Cardiac muscle cell (in vitro differentiated cells and primary cell): Measurements from ENCODE around the gene MEF2B. TPM values are rescaled to one million over a fixed set of nuclear protein-coding genes. Genes with fewer than 3 reads are reported as not detected.

ENCODE experiments used
- DNase-seq, 2 donors: peaks; one replicate each; pipeline versions ENCODE4 v3.0.0 to v3.0.0-alpha.2; 2010 to 2017; ENCODE audit warnings: low read depth in 1 of 2, low spot score in 1 of 2
- H3K27ac ChIP-seq: fragments of 200-600 bp; sonication (generic); 2 replicates; pipeline ENCODE4 v1.5.1; 2016
- H3K27me3 ChIP-seq: fragments of 200-600 bp; sonication (generic); 2 replicates; pipeline ENCODE4 v1.6.0; 2016; ENCODE audit warnings: control low read depth
- H3K36me3 ChIP-seq: fragments of 200-600 bp; sonication (generic); 2 replicates; pipeline ENCODE4 v1.5.1; 2016; ENCODE audit warnings: control low read depth
- H3K4me1 ChIP-seq: fragments of 200-600 bp; sonication (generic); 2 replicates; pipeline ENCODE4 v1.8.1; 2017; ENCODE audit warnings: low read depth, mild to moderate bottlenecking, mixed run types
- H3K4me3 ChIP-seq: fragments of 200-600 bp; sonication (generic); 2 replicates; pipeline ENCODE4 v1.5.1; 2016; ENCODE audit warnings: mild to moderate bottlenecking
- H3K9me3 ChIP-seq: fragments of 200-600 bp; sonication (generic); 2 replicates; pipeline ENCODE4 v1.5.1; 2017; ENCODE audit warnings: low read depth, mild to moderate bottlenecking, control low read depth
- polyA plus RNA-seq: library from polyadenylated mRNA; unstranded; fragments of >200 nt; fragmentation: Nextera tagmentation; extraction: Ambion mirVana; gene quantifications from 2 replicates; pipeline ENCODE4 v1.2.1, GENCODE V29; 2016
- total RNA-seq: library from RNA; depleted of rRNA; stranded (reverse); fragments of >200 nt; gene quantifications from 2 replicates; pipeline ENCODE4 v1.2.3, GENCODE V29; 2016
- TF ChIP-seq, protein P1 (sequence below): IDR thresholded peaks from 2 replicates; pipeline ENCODE4 v1.5.1; 2012; ENCODE audit warnings: low read depth, mild to moderate bottlenecking, low read length

MEF2B gene
- total and polyA plus RNA-seq, 2 experiments from 2014 or later: 1.2 TPM; not detected in 1

- H3K27me3 ChIP-seq: peaks cover 12% of the 10 kb centered on the region
- TF ChIP-seq, protein P1, sequence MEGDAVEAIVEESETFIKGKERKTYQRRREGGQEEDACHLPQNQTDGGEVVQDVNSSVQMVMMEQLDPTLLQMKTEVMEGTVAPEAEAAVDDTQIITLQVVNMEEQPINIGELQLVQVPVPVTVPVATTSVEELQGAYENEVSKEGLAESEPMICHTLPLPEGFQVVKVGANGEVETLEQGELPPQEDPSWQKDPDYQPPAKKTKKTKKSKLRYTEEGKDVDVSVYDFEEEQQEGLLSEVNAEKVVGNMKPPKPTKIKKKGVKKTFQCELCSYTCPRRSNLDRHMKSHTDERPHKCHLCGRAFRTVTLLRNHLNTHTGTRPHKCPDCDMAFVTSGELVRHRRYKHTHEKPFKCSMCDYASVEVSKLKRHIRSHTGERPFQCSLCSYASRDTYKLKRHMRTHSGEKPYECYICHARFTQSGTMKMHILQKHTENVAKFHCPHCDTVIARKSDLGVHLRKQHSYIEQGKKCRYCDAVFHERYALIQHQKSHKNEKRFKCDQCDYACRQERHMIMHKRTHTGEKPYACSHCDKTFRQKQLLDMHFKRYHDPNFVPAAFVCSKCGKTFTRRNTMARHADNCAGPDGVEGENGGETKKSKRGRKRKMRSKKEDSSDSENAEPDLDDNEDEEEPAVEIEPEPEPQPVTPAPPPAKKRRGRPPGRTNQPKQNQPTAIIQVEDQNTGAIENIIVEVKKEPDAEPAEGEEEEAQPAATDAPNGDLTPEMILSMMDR: no peak
- H3K9me3 ChIP-seq: no peaks in the 10 kb centered on the region
- H3K36me3 ChIP-seq: no peaks in the 10 kb centered on the region
- no peak overlapping the region for H3K4me3 ChIP-seq
- no peak overlapping the region for H3K27ac ChIP-seq
- no peak for DNase-seq
- H3K4me1 ChIP-seq: no peaks in the 10 kb centered on the region
These were observed 2.5 kb downstream of the MEF2B start for GRCh38 chr19:19167612-19168011.

GRCh38 chr19:19165396-19165795, 4.7 kb downstream of the MEF2B start:
- Histone ChIP-seq H3K27me3 (peaks cover 12% of the 10 kb centered on the region), H3K36me3 (no peaks in the 10 kb centered on the region), H3K9me3 (no peaks in the 10 kb centered on the region), H3K4me3 (no peak overlapping the region), H3K27ac (no peak overlapping the region), H3K4me1 (no peaks in the 10 kb centered on the region)
- no peak for DNase-seq
- TF ChIP-seq, protein P1: no peak

- no peaks in the 10 kb centered on the region for H3K27me3 ChIP-seq
- H3K9me3 ChIP-seq: no peaks in the 10 kb centered on the region
- H3K4me1 ChIP-seq: no peaks in the 10 kb centered on the region
- DNase-seq: no peak
- TF ChIP-seq, protein P1: no peak
- H3K4me3 ChIP-seq: no peak overlapping the region
- H3K27ac ChIP-seq: no peak overlapping the region
- H3K36me3 ChIP-seq: no peaks in the 10 kb centered on the region
These were observed 7.6 kb downstream of the MEF2B start for GRCh38 chr19:19162495-19162894.

DNA sequence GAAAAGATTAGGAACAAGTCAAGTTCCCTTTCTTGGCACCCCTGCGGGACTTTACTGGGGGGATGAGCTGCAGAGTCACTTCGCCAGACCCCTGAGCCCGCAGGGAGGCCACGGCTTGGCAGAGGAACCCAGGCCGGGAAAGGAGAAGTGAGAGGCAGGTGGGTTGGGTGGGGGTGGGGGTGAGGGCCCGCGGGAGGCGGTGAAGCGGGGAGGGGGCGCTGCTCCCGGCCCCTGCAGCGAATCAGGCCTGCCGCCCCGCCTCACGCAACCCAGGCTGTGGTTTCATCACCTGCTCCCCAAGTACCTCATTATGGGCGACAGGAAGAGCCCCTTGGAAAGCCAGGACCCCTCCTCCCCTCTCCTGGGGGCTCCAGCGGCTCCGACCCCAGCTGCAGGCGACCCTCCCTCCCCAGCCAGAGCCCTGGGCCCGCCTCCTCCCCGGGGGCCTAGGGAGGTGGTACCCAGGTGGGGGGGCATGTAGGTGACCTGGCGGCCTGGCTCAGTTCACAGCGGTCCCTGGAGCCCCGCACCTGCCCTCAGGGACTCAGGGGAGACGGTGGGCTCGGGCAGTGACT, 9.5 kb downstream of the MEF2B start:
- Histone ChIP-seq H3K9me3 (no peaks in the 10 kb centered on the region), H3K36me3 (no peaks in the 10 kb centered on the region), H3K4me1 (no peaks in the 10 kb centered on the region), H3K4me3 (no peak overlapping the region), H3K27me3 (no peaks in the 10 kb centered on the region), H3K27ac (no peak overlapping the region)
- TF ChIP-seq, protein P1: no peak
- no peak for DNase-seq

DNA sequence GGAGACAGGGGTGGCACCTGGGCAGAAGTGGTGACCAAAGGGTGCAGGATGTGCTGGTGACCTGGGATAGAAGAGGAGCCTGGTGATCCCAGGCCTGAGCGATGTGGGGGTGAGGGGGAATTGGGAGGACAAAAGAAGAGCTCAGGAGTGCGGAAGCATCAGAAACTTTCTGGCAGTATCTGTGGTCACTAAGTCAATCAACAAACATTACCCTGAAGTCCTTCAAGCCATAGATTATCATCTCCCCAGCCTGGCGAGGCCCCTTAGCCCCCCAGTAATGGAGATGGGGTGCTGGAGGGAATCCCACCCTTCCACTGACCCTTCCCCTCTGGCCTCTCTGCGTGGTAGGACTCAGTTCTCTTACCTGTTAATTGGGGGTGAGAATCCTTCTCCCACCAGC, 10.5 kb downstream of the MEF2B start:
- Histone ChIP-seq H3K27me3 (no peaks in the 10 kb centered on the region), H3K4me3 (no peak overlapping the region), H3K36me3 (no peaks in the 10 kb centered on the region), H3K9me3 (no peaks in the 10 kb centered on the region), H3K4me1 (no peaks in the 10 kb centered on the region), H3K27ac (no peak overlapping the region)
- no peak for DNase-seq
- TF ChIP-seq, protein P1: no peak
